Peyer's patch (tissue), 4 donors: ENCODE measurements around the gene CD302.

Experiments
- POLR2A ChIP-seq, 2 donors: fragments of 450-650 bp; IDR thresholded peaks; one replicate each; pipeline ENCODE4 v1.5.1; 2017; ENCODE audit warnings: antibody characterized with exemption in 2 of 2, mild to moderate bottlenecking in 2 of 2, moderate library complexity in 2 of 2
- TF ChIP-seq, protein P1 (sequence below), 6 experiments: fragments of 450-650 bp in 4 of 6; fragments of 200-600 bp in 2 of 6; sonication (generic) in 1 of 6; IDR thresholded peaks; one replicate each; pipeline ENCODE4 v1.5.1; 2017 to 2019; ENCODE audit warnings: antibody characterized with exemption in 6 of 6, mild to moderate bottlenecking in 3 of 6, moderate library complexity in 1 of 6

DNA sequence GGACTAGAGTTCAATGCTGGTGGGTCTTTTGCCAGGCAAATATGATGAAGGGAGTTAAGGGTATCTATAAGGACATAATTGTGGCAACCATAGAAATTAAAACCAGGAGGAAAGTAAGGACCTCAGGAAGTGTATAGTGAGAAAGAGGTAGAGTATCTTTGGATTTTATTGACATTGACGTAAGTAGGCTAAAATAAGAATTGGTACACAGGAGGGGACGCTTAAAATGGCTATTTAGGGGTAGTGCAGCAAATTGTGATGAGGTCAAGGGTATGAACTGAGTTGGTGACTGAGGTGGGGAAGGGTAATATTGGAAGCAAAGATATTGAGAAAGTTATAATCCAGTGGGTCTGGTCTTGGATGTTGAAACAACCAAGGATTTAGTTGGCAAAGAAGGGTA, 43.0 kb downstream of the CD302 start:
- no peak for TF ChIP-seq POLR2A (IDR thresholded peaks at IDR 0.05)
- TF ChIP-seq, protein P1, sequence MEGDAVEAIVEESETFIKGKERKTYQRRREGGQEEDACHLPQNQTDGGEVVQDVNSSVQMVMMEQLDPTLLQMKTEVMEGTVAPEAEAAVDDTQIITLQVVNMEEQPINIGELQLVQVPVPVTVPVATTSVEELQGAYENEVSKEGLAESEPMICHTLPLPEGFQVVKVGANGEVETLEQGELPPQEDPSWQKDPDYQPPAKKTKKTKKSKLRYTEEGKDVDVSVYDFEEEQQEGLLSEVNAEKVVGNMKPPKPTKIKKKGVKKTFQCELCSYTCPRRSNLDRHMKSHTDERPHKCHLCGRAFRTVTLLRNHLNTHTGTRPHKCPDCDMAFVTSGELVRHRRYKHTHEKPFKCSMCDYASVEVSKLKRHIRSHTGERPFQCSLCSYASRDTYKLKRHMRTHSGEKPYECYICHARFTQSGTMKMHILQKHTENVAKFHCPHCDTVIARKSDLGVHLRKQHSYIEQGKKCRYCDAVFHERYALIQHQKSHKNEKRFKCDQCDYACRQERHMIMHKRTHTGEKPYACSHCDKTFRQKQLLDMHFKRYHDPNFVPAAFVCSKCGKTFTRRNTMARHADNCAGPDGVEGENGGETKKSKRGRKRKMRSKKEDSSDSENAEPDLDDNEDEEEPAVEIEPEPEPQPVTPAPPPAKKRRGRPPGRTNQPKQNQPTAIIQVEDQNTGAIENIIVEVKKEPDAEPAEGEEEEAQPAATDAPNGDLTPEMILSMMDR (IDR thresholded peaks at IDR 0.05) = no peak
